HEK293T (cell line): Measurements from ENCODE around the gene PRR5.

Experiments used
- CTBP1 ChIP-seq: fragments of 450-650 bp; IDR thresholded peaks from 2 replicates; pipeline ENCODE4 v1.6.1; 2016; ENCODE audit warnings: borderline replicate concordance
- FOXK2 ChIP-seq: fragments of 450-650 bp; IDR thresholded peaks from 2 replicates; pipeline ENCODE4 v1.6.1; 2016; ENCODE audit warnings: mild to moderate bottlenecking
- FOXM1 ChIP-seq: fragments of 450-650 bp; IDR thresholded peaks from 2 replicates; pipeline ENCODE4 v1.6.1; 2017; ENCODE audit warnings: mild to moderate bottlenecking, borderline replicate concordance
- NFRKB ChIP-seq: fragments of 450-650 bp; IDR thresholded peaks from 2 replicates; pipeline ENCODE4 v1.6.1; 2016; ENCODE audit warnings: mild to moderate bottlenecking, moderate library complexity
- SP1 ChIP-seq: fragments of 450-650 bp; IDR thresholded peaks from 2 replicates; pipeline ENCODE4 v1.6.1; 2017
- SUZ12 ChIP-seq: fragments of 450-650 bp; IDR thresholded peaks from 2 replicates; pipeline ENCODE4 v1.6.1; 2016; ENCODE audit warnings: mild to moderate bottlenecking
- TF ChIP-seq, protein P1 (sequence below): fragments of 450-650 bp; IDR thresholded peaks from 2 replicates; pipeline ENCODE4 v1.6.1; 2016

DNA sequence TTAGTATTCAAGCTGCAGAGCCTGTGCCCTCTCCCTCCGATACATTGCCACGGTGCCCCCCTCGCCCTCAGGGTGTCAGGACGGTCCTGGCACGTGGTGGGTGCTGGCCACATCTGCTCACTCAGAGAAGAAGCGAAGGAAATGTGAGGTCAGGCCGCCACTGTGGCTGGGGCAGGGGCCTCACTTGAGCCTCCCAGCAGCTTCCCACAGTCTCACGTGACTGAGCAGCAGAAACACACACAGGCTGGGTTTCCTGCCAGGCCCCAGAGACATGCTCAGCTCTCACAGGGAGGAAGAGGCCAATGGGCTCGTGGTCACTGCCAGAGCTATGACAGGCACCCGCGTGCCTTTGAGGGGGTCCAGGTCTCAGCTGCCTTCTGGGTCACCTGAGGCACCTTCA is 37.9 kb upstream of the PRR5 start:
- TF ChIP-seq, protein P1, sequence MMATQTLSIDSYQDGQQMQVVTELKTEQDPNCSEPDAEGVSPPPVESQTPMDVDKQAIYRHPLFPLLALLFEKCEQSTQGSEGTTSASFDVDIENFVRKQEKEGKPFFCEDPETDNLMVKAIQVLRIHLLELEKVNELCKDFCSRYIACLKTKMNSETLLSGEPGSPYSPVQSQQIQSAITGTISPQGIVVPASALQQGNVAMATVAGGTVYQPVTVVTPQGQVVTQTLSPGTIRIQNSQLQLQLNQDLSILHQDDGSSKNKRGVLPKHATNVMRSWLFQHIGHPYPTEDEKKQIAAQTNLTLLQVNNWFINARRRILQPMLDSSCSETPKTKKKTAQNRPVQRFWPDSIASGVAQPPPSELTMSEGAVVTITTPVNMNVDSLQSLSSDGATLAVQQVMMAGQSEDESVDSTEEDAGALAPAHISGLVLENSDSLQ: no peak
- no peak for TF ChIP-seq FOXM1
- no peak for TF ChIP-seq SUZ12
- no peak for TF ChIP-seq CTBP1
- TF ChIP-seq SP1: no peak
- no peak for TF ChIP-seq NFRKB
- TF ChIP-seq FOXK2: no peak
